Calu3 (cell line): ENCODE data around the gene NT5M. TPM values are rescaled to one million over a fixed set of nuclear protein-coding genes. Genes with fewer than 3 reads are reported as not detected.
"Not testable (repeated sequence)": the region's sequence is repeated elsewhere in the genome, so short reads cannot be mapped to it uniquely, and the experiment has no call there.

Experiments used
- BruUV-seq: library from RNA; stranded (reverse); fragments of 400-500 nt; replicated peaks from 2 replicates; lab custom pipeline; 2021; lab: Mats Ljungman, UMichigan
- CTCF ChIA-PET: fragments of 300-600 bp; sonication (Branson Sonifier 250); formaldehyde crosslinking; loops from one replicate; lab custom pipeline; 2022; ENCODE audit warnings: antibody characterized with exemption; lab: Charles Lee
- DNase-seq: peaks from one replicate; pipeline ENCODE4 v3.0.0; 2022
- H3K27ac Mint-ChIP-seq: one replicate; pipeline ENCODE4 v1.8.0; 2022; ENCODE audit warnings: mixed read lengths; ENCODE audit not compliant: unreplicated experiment
- H3K27me3 Mint-ChIP-seq: one replicate; pipeline ENCODE4 v1.8.0; 2022; ENCODE audit warnings: mixed read lengths; ENCODE audit not compliant: unreplicated experiment
- H3K36me3 Mint-ChIP-seq: one replicate; pipeline ENCODE4 v1.8.0; 2022; ENCODE audit warnings: mild to moderate bottlenecking, moderate library complexity, mixed read lengths; ENCODE audit not compliant: insufficient read depth, unreplicated experiment
- H3K4me1 Mint-ChIP-seq: one replicate; pipeline ENCODE4 v1.8.0; 2022; ENCODE audit warnings: mild to moderate bottlenecking, low read depth, mixed read lengths; ENCODE audit not compliant: unreplicated experiment
- H3K4me3 Mint-ChIP-seq: one replicate; pipeline ENCODE4 v1.8.0; 2022; ENCODE audit warnings: mild to moderate bottlenecking, low read depth, moderate library complexity, mixed read lengths; ENCODE audit not compliant: unreplicated experiment
- H3K9me3 Mint-ChIP-seq: one replicate; pipeline ENCODE4 v1.8.0; 2022; ENCODE audit warnings: low read depth, mixed read lengths; ENCODE audit not compliant: unreplicated experiment
- intact Hi-C: fragments of 100-400 bp; cut with micrococcal nuclease; formaldehyde crosslinking; loops from one replicate; pipeline ENCODE4 v1.10.0; 2022; ENCODE audit not compliant: unreplicated experiment
- total RNA-seq: library from RNA; stranded (reverse); gene quantifications from 2 replicates; pipeline ENCODE4 v1.2.3, GENCODE V29; 2022
- TF ChIP-seq, protein P1 (sequence below): fragments of 200-600 bp; IDR thresholded peaks from one replicate; pipeline ENCODE4 v1.8.0; 2022; ENCODE audit warnings: antibody characterized with exemption; ENCODE audit not compliant: unreplicated experiment

Gene NT5M
- total RNA-seq, 1 experiment from 2014 or later = 1.0 TPM

DNA sequence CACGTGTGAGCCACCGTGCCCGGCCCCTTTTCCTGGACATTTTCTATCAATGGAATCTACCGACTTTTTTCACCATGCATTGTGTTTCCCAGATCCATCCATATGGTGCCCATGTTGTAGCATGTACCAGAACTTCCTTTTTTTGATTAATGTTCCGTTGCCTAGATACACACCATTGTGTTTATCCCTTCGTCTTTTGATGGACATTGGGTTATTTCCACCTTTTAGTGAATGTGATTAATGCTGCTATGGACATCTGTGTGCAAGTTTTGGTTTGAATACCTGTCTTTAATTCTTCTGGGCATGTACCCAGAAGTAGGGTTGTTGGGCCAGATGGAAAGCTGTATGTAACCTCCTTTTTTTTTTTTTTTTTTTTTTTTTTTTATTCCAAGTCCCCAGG, 79.8 kb downstream of the NT5M start:
- Mint-ChIP-seq H3K4me3 (no peak overlapping the region), H3K9me3 (no peaks in the 10 kb centered on the region), H3K27me3 (peaks cover 43% of the 10 kb centered on the region), H3K4me1 (peaks cover 15% of the 10 kb centered on the region), H3K27ac (no peak overlapping the region), H3K36me3 (peaks cover 6% of the 10 kb centered on the region)
- no peak for DNase-seq
- CTCF ChIA-PET = interaction anchor here (0.7 kb wide), 1 partner anchor 267 kb away, joined by 5 read pairs; no protein-coding TSS in a partner anchor
- intact Hi-C loops = no loop called here
- TF ChIP-seq, protein P1, sequence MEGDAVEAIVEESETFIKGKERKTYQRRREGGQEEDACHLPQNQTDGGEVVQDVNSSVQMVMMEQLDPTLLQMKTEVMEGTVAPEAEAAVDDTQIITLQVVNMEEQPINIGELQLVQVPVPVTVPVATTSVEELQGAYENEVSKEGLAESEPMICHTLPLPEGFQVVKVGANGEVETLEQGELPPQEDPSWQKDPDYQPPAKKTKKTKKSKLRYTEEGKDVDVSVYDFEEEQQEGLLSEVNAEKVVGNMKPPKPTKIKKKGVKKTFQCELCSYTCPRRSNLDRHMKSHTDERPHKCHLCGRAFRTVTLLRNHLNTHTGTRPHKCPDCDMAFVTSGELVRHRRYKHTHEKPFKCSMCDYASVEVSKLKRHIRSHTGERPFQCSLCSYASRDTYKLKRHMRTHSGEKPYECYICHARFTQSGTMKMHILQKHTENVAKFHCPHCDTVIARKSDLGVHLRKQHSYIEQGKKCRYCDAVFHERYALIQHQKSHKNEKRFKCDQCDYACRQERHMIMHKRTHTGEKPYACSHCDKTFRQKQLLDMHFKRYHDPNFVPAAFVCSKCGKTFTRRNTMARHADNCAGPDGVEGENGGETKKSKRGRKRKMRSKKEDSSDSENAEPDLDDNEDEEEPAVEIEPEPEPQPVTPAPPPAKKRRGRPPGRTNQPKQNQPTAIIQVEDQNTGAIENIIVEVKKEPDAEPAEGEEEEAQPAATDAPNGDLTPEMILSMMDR = no peak
- BruUV-seq = no TSS peak

DNA sequence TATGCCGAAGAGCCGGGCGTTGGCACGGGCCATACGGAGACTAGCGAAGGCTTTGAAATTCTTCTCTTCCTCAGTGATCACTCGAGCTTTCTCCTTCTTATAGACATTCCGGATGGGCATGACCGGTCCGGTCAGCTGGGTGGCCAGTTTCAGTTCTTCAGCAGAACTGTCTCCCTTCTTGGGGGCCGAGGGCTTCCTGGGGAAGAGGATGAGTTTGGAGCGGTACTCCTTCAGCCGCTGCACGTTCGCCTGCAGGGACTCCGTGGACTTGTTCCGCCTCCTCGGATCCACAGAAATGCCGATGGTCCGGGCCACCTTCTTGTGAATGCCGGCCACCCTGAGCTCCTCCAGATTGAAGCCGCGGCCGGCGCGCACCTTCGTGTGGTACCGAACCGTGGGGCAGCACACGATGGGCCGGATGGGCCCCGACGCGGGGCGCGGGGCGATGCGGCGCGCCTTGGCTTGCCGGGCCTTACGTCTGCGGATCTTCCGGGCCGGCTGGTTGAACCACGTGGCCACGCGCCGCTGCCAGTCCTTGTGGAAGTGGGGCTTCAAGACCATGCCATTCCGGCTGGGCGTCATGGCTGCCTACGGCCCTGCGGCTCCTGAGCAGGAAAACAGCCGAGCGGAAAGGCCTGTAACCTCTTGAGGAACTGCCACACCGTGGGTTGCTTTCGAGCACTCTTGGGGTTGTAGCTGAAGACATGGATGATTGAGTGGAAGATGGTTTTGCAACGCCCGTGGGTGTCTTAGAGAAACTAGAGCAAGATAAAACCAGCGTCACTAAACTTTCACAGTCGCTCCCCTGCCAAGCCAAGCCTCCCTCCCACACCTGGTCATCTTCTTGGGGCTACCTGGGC, 80.5 kb downstream of the NT5M start:
- H3K27me3 Mint-ChIP-seq = peaks cover 43% of the 10 kb centered on the region
- H3K27ac Mint-ChIP-seq, DNase-seq, H3K36me3 Mint-ChIP-seq, intact Hi-C loops, H3K9me3 Mint-ChIP-seq, H3K4me3 Mint-ChIP-seq: not testable (repeated sequence)
- CTCF ChIA-PET = interaction anchor here (0.7 kb wide), 1 partner anchor 266 kb away, joined by 5 read pairs; no protein-coding TSS in a partner anchor
- TSS peak; percentile 77 for BruUV-seq
- peaks cover 15% of the 10 kb centered on the region for H3K4me1 Mint-ChIP-seq

DNA sequence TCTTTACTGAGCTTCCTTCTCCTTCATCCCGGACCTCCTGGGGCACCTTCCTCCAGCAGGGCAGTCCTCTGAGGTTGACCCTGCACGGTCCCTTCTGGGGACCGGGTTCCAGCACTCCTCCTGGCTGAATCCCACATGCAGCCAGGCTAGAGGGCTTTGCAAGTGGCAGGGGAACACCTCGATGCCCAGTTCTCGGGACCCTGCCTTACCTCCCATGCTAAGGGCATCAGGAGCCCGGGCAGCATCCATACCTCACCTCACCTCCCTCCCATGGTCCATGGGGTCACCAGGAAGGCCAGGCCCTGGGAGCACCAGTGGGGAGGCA, 81.1 kb downstream of the NT5M start:
- no peak for DNase-seq
- Mint-ChIP-seq H3K4me1 (peaks cover 15% of the 10 kb centered on the region), H3K27ac (no peak overlapping the region), H3K27me3 (peaks cover 38% of the 10 kb centered on the region), H3K9me3 (no peaks in the 10 kb centered on the region), H3K36me3 (peaks cover 6% of the 10 kb centered on the region), H3K4me3 (no peak overlapping the region)
- CTCF ChIA-PET = no interaction called here
- intact Hi-C loops = no loop called here
- BruUV-seq = no TSS peak
- TF ChIP-seq, protein P1 = no peak

DNA sequence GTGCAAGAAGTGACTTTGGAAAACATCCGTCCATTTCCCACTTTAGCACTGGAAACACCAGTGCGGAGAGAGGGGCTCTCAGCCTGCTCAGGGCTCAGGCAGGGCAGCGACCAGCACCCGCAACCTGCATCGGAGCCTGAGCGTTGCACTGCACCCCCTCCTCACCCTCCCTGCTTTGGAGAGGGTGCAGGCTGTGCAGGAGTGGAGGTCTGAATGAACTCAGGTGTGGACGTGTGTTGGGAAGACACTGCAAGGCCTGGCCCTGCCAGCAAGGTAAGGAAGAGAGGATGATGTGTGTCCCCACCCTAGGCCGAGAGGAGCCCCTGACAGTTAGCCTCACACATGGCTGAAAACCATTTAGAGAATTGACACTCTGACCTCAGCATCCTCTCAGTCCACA, 81.8 kb downstream of the NT5M start:
- Mint-ChIP-seq H3K27ac (no peak overlapping the region), H3K4me1 (peaks cover 15% of the 10 kb centered on the region), H3K27me3 (peaks cover 31% of the 10 kb centered on the region), H3K9me3 (no peaks in the 10 kb centered on the region), H3K4me3 (no peak overlapping the region), H3K36me3 (peaks cover 6% of the 10 kb centered on the region)
- CTCF ChIA-PET = no interaction called here
- TF ChIP-seq, protein P1 = no peak
- DNase-seq = no peak
- BruUV-seq = no TSS peak
- intact Hi-C loops = no loop called here

DNA sequence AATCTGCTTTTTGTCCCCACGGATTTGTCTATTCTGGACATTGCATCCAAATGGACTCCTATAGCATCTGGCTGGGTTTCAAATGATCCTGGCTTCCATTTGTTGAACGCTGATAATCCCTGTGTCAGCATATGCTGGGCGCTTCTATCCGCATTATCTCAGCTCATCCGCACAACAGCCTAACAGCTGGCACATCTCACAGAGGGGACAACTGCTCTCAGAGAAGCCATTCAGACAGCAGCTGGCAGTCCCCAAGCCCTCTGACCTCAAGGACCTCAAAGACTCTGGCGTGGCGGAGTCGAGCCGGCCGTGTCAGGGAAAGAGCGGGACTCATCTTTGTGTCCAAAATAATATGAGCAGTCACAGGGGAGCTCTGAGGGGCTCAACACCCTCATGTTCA, 82.3 kb downstream of the NT5M start:
- CTCF ChIA-PET = no interaction called here
- no TSS peak for BruUV-seq
- intact Hi-C loops = no loop called here
- peaks cover 15% of the 10 kb centered on the region for H3K4me1 Mint-ChIP-seq
- H3K36me3 Mint-ChIP-seq = peaks cover 6% of the 10 kb centered on the region
- no peaks in the 10 kb centered on the region for H3K9me3 Mint-ChIP-seq
- peaks cover 26% of the 10 kb centered on the region for H3K27me3 Mint-ChIP-seq
- no peak overlapping the region for H3K4me3 Mint-ChIP-seq
- DNase-seq = no peak
- H3K27ac Mint-ChIP-seq = no peak overlapping the region
- TF ChIP-seq, protein P1 = no peak
